HG03378 (cell line): ENCODE data around the gene ADGRB3.
"Not testable (repeated sequence)": the region's sequence is repeated elsewhere in the genome, so short reads cannot be mapped to it uniquely, and the experiment has no call there.

Experiments used
- ATAC-seq: cut with Tn5 transposase; IDR thresholded peaks from one replicate; pipeline ENCODE4 v1.9.1; 2021; ENCODE audit warnings: mild to moderate bottlenecking, moderate library complexity; ENCODE audit not compliant: unreplicated experiment

ADGRB3 gene

DNA sequence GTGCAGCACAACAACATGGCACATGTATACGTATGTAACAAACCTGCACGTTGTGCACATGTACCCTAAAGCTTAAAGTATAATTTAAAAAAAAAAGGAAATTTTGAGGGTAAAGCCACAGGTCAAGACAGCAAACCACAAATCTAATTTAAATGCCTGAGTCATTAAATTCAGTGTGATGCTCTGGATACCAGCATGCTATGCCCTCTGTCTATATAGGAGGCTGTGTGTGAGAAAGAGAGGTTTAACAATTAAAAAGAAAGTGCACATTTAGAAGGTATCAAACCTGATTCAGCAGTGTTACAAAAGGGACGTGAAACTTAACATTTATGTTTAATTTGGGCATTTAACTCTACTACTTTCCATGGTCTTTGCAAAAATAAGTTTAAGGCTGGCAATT, 276.3 kb downstream of the ADGRB3 start:
- no peak for ATAC-seq

DNA sequence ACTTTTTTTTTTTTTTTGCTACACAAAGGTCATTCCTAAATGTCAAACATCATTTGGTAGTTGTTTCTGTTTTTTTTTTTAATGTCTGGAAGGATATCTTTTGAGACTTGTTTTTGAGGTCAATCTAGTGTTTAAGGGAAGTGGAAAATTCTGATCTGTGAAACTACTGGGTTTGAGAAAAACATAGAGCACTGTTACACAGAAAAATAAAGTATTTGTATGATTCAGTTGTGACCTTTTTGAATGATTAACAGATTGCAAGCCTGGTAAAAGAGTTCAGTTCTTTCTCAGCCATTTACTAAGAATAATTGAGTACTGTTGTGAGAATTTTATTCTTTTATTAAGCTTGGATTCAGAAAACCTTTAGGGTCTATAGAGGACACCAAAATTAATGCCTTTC, 276.7 kb downstream of the ADGRB3 start:
- no peak for ATAC-seq

DNA sequence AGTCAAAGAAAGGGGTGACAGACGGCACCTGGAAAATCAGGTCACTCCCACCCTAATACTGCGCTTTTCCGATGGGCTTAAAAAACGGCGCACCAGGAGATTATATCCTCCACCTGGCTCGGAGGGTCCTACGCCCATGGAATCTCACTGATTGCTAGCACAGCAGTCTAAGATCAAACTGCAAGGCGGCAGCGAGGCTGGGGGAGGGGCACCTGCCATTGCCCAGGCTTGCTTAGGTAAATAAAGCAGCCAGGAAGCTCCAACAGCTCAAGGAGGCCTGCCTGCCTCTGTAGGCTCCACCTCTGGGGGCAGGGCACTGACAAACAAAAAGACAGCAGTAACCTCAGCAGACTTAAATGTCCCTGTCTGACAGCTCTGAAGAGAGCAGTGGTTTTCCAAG, 277.7 kb downstream of the ADGRB3 start:
- ATAC-seq: not testable (repeated sequence)

DNA sequence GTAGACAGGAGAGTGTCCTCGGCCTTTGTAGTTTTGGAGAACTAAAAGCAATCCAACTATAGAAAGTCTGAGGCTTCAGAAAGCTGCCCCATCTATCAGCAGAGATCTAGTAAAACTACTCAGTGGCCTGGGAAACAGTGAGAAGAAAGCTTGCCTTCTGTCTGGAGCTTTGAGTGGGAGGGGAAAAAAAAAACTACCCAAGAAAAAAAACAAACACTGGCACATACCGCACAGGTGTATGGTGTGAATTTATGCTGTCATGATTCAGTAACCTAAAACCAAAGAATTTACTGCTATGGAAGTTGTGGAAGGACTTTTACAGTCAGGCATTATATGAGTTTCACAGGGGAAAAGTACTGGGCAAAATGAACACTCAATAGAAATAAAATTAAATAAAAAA, 280.5 kb downstream of the ADGRB3 start:
- ATAC-seq: no peak

DNA sequence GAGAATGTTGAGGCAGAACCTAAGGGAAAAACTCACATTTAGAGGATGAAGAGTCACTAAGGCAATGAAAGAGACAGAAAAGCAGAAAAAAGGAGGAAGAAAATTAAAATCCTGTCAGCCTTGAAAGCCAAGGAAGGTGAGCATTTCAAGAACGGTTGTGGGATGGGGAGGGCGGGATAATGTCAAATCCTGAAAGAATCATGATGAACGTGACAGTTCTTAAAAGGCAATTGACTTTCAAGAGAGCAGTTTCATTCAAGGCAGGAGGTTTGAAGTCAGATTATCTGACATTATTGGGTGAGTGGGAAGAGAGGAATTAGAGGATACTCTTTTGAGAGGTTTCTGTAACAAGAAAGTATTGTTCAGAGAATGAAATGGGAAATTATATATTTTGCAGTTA, 284.5 kb downstream of the ADGRB3 start:
- no peak for ATAC-seq

DNA sequence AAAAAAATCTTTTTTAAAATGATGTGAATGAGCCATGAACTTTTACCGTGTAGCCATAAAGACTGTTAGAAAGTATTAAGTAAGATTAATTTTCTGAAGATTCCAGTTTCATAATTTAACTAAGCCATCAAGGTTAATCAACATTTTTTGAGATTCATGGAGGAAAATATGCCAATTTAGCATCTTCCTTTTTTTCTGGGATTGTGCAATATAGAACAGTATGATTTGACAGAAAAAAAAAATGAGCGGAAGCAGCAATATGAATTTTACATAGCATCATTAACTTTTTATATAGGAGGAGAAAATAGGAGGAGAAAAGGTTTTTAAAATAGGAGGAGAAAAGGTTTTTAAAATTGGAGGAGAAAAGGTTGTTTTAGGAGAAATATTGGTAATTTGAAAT, 306.3 kb downstream of the ADGRB3 start:
- ATAC-seq: no peak

DNA sequence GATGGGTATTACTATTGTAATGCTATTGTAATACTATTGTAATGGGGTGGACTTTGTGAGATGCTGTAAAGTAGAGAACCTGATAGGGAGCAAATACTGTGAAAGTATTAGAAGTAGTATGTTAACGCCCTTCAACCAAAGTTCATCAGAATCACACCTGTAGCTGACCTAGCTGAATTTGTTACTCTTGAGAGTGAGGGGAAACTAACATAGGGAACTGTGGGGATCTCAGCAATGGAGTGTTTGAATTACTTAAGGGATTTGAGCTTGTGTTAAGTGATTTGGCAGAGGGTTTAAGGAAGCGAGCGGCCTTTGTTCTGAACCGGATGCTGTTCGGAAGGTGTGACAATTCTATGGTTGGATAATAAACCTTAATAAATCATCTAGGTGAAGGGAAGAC, 312.6 kb downstream of the ADGRB3 start:
- no peak for ATAC-seq

DNA sequence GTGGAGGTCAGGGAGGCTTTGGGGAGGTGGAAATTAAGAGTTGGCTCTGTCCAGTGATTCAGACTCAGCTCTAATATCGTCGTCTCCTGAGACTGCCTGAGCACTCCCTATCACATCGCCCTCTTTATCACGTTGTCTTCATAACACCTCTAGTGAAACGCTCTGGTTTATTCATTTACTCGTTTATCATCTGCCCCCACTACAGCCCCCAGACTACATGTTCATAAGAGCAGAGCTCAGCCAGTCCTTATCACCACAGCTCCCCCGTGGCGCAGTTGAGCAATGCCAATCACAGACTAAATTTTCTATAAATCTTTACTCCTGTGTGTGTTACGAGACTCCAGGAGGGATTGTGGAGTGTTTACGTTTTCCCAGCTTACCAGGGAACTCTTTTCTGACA, 316.2 kb downstream of the ADGRB3 start:
- no peak for ATAC-seq

DNA sequence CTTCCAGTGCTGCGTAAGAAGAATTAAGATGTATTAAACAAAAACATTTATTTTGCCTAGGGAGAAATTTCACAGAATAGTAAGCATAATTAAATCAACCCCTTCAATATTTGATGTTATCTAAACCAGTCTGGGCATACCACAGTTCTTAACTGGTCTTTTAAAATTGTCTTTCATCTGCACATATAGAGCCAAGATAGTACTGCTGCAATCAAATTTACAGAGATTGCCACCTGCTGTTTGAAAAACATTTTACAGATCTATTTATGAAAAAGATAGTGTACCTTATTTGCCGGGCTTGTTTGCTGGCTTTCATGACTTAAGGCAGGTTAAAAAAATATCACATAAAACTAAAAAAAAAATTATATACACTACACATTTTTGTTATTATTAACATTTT, 323.2 kb downstream of the ADGRB3 start:
- no peak for ATAC-seq

DNA sequence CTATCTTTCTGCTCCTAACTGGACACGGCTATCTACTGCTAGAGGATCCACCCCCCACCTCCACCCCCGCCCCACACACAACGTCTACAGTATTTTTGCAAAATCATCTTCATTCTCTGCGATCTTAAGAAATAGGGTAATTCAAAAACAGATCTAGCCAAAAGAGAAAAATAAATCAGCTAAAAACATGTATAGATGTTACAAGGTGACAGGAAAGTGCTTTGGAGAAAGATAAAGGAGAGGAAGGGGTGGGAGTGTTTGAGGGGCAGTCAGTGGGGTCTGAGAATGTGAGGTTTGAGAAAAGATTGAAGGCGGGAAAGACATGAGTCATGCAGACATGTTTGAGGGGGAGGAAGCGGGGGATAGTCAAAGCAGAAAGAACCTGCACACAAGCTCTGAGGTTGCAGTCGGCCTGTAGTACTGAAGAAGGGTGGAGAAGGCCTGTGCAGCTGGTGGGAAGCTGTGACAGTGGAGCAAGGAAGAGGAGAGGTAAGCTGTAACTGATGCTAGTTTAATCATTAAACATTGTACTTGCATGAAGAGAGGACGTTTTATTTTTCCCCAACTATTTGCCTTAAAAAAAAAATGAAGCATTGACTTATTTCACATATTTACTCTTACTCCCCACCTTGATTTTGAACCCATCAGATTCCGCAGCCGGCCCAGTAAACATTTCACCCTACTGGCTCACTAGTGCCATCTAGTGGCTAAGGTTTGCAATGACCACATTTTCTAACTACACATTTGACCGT, 332.6 kb downstream of the ADGRB3 start:
- ATAC-seq: peak; percentile 91

DNA sequence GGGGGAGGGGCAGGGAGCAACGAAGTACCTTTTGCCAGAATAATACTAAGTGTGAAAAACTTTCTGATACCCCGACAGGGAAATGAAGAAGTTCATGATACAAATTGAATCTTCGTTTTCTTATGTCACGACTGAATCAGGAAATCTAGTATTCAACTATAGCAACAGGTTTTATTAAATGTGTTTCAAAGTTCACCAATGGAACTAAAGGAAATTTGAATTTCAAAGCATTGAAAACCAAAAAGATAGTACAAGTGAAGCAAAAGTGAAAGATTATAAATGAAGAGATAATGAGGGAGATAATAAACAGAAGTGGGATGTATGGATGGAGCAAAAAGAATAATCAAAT, 333.2 kb downstream of the ADGRB3 start:
- no peak for ATAC-seq

DNA sequence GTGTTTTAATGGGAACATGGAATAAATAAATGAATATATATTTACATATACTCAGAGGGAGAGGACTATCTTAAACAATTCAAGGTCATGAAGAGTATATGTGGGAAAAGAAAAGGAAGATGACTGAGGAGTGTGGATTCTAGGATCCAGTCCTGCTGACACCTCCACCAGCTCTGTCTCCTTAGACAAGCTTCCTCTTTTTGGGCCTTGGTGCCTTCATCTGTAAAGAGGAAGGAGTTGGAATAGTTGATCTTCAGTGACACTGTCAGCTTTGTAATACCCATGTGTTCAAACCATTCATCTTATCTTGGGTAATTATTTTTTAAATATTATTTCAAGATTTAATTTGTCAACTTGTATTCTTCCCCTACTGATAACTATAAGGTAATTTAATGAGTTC, 338.0 kb downstream of the ADGRB3 start:
- ATAC-seq: no peak

DNA sequence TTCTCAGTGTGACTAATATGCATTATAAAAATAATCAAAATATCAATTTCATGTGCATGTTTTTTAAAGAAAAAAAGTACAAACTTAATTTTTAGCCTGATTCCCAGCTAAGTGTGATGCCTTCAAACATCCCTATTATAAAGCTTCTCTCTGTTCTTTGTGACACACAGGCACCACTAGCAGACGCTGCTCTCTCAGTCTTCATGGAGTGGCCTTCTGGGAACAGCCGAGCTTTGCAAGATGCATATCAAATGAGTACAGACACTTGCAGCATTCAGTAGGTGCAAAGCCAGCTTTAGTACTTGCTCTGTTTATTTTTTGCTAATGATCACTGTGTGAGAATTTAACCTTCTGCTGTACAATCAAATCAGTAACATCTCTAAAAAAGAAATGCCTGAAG, 340.0 kb downstream of the ADGRB3 start:
- no peak for ATAC-seq

DNA sequence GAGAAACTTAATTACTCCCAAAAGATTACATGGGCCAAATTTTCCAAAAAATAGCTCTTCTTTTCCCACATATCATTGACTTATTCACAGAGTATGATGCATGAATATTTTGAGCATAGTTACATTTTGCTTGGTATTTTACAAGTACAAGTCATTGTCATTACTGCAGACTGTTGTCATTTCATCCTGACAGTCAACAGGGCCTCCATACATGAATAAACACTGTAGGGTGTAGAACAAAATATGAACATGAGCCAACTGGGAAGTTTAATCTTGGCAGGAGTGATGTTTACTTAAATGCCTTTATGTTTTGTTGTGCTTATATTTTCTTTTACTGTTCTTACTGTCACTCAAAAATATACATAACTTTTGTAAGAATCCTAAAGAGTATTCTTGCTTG, 340.7 kb downstream of the ADGRB3 start:
- ATAC-seq: no peak

DNA sequence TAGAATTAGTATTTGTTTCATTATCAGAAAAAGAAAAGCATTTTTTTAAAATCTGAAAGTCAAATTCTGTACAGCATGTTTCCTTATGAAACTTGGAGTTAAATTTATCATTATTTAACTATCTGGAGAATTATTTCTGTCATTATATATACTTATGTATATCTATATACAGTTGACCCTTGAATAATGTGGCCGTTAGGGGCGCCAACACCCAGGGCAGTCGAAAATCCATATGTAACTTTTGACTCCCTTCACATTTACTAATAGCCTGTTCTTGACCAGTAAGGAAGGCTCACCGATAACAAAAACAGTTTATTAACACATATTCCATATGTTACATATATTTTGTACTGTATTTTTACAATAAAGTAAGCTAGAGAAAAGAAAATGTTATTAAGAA, 341.2 kb downstream of the ADGRB3 start:
- ATAC-seq: no peak

DNA sequence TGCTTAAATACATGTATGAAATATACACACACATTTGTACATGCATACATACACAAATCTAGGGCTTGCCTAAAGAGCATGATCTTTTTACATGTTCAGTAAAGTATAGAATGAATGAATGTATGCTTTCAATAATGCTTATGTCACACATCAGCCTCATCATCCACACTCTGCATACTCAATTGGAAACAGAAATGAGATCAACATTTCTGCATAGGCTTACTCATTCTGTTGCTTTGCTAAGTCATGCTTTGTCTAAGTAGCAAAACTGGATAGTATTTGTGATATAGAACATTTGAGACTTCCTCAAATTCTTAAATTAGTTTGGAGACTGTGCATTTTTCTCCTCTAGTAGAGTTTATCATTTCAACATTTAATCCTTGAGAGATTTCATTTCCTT, 343.3 kb downstream of the ADGRB3 start:
- ATAC-seq: no peak

DNA sequence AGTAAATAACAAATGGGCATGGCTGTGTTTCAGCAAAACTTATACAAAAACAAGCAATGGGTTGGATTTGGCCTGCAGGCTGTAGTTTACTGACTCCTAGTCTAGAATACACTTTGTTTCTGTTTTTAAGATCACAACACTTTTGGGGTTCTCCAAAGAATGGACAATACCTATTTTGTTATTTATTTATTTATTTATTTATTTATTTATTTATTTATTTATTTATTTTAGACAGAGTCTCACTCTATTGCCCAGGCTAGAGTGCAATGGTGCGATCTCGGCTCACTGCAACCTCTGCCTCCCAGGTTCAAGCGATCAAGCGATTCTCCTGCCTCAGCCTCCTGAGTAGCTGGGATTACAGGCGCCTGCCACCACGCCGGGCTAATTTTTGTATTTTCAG, 346.6 kb downstream of the ADGRB3 start:
- ATAC-seq: not testable (repeated sequence)

DNA sequence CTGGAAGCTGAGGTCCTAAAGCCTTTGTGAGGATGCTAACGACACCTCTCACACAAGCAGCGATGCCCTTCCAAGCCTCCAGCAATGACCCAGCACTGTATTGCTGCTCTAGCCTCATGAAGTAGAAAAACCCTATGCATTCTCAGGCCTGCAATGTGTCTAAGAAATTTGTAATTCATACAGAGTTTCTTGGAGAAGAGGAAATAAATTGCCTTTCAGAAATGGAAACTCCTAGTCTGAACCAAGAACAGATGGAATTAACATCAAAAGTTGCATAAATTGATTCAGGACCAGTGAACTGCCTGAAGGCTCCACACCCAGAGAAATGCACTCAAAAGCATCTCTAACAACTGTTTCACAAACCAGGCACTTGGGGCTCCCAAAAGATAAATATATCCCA, 353.6 kb downstream of the ADGRB3 start:
- no peak for ATAC-seq

DNA sequence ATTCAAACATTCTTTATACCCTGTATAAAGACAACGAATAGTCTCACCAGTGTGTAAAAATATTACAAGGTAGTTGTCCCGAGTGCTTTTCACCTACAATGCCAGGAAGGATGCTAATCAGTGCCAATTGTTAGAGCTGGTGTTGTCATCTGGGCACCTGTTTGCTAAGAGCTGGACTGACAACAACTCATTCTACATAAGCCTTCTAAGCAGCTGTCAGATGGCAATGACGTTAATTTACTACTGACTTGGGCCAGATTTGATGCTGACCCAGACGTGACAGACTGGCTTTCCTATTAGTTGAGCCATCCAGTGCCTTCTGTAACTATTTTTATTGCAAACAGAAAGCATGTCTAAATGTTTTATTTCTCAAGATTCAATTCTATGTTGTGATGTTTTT, 355.2 kb downstream of the ADGRB3 start:
- no peak for ATAC-seq

DNA sequence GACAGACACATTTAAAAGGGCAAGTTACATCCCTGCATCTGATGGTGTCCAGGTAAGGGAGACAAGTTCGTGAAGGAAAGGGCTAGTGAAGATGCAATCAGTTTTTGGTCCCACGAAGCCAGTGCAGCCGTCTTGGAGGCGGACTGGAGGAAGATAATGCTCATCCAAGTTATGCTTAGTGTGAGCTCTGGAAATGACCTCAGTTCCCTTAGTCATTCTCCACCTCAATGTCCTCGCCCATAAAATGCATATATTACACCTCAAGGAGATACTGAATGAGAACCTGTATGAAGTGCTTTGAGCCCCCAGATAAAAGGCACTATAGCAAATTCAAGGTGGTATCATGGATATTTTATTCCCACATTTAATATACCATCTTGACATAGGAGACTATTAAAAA, 358.8 kb downstream of the ADGRB3 start:
- ATAC-seq: no peak

DNA sequence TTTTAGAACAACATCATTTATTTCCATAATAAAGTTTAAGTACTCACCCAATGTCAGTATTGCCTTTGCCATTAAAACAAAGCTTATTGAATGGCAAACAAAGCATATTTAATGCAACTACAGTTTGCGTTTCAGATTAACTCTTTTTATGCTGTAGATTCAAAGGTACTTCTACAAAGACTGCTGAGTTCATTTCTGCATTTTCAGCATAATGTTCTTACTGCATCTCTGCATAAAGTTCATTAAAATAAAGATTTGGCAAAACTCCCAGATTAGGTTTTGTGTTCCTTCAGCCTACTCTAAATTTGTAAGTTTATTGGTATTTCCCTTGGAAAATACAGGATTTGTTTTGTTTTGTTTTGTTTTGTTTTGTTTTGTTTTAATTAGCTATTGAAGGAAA, 359.4 kb downstream of the ADGRB3 start:
- ATAC-seq: no peak

DNA sequence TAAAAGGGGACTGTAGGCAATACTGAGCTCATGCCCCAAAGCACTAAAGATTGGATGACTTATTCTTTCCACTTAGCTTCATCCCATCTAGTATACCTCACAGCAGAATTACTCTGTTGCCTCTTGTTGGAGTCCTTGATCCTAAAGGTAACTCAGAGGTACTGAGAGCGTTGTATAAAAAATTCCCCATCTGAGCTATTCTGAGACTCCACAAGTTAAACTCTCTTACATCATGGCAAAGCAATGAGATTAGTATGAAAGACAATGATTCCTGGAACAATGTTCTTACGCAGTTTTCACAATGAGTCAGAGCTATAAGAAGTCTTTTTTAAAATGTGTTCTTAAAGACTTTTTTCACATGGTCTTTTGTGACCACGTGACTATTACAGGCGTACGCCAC, 370.1 kb downstream of the ADGRB3 start:
- ATAC-seq: no peak

DNA sequence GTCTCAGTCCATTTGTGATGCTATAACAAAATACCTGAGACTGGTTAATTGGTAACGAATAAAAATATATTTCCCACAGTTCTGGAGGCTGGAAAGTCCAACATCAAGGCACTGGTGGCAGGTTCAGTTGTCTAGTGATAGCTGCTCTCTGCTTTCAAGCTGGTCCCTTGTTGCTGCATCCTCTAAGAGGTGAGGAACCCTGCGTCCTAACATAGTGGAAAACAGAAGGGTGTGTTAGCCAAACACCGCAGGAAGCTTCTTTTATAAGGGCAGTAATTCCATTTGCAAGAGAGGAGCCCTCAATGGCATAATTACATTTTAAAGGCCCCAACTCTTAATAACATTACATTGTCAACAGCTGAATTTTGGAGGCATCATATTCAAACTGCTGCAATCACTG, 372.7 kb downstream of the ADGRB3 start:
- ATAC-seq: no peak
